Measurements from ENCODE around the gene MAPKAP1. TPM values are rescaled to one million over a fixed set of nuclear protein-coding genes. Genes with fewer than 3 reads are reported as not detected.

MAPKAP1 gene
- total RNA-seq, 4 donors from 2014 or later: 87.1 to 114 (median 111) TPM

DNA sequence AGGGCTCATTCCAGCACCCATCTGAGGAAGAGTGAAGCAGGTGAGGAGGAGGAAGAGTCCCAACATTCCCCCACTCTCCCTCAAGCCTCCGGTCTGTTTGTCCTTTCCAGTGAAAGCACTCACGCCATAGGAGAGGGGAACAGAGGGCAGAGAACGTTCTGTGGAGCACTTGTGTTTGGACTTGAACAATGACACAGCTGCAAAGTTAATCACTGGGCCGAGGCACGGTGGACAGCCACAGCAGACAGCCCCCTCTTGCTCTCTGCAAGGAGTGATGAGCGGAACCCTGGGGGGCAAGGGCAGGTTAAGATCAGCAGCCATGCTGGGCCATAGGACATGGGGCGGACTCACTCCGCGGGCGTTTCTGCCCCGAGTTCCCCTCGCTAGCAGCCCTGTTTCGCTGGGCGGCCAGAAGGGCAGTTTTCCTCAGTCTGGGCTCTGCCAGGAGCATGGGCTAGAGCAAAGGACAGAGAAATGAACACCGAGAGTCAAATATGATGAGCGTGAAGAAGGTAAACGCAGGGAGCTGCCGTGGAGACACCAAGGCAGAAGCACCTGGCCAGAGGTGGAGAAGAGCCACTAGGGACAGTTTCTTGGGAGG, 259.7 kb downstream of the MAPKAP1 start:
- intact Hi-C loops (cut with DNase I): no loop called here
- no peak overlapping the region for H3K4me3 ChIP-seq (replicated peaks in 1 of 3)
- H3K4me1 ChIP-seq: peaks cover 5 to 12% of the 10 kb centered on the region in 2 donors
- H3K36me3 ChIP-seq: no peaks in the 10 kb centered on the region
- WGBS, 2 donors: 87 to 94% methylated on average over 17 to 18 of the region's 18 CpGs
- H3K27ac ChIP-seq: no peak overlapping the region
- no peaks in the 10 kb centered on the region for H3K9me3 ChIP-seq
- H3K27me3 ChIP-seq: no peaks in the 10 kb centered on the region
- TF ChIP-seq CTCF (IDR thresholded peaks at IDR 0.05): no peak
- TF ChIP-seq POLR2A (IDR thresholded peaks at IDR 0.05): no peak
- DNase-seq: no peak

DNA sequence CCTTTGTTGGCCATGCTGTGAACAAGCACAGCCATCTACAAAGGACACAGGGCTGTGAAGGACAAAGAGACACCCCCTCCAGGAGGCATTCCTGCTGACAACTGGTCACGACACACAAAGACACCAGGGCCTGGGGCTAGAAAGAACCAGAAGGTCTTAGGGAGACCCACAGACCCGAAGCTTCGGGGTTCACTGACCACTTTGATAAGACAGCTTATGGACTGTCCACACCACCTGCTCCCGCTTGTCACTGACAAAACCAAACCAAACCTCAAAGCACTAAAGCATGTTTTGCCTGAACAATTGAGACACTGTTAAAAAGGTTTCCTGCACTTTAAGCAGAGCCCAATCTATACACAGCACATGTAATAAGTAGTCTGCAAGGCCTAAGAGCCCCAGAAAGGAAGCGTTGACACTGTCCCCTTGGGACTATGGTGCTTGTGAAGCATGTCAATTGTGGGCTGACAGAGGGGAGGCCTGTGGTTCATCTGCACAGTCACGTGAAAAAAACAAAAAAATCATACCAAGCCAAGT, 260.4 kb downstream of the MAPKAP1 start:
- no peak overlapping the region for H3K4me3 ChIP-seq (replicated peaks in 1 of 3)
- H3K27ac ChIP-seq: no peak overlapping the region
- WGBS, 2 donors: 83 to 89% methylated on average over 6 of the region's 6 CpGs

DNA sequence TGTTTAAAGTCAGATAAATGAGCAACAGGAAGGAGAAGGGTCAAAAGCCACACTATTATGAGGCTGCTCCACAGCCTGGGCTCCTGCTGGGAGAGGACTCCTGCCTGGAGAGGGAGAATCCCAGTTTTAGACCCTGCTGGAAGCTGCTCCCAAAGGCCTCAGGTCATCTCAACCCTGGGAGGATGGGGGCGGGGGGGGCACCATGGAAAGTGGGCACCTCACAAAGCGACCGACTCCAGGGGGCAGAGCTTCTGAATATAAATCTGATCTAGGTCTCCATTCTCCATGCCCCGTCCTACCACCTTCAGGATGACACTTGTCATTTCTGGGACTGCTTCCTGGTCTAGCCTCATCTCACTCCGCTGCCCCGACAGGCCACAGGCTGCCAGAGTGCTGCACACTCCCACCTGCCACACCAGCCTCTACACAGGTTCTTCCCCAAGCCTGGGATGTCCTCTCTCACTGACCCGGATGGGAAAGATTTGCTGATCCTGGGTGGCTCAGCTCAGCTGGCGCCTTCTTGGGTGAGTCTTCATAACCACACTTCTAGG, 262.0 kb downstream of the MAPKAP1 start:
- Histone ChIP-seq H3K27ac (no peak overlapping the region), H3K27me3 (no peaks in the 10 kb centered on the region), H3K9me3 (no peaks in the 10 kb centered on the region), H3K36me3 (no peaks in the 10 kb centered on the region), H3K4me3 (replicated peaks in 1 of 3) (no peak overlapping the region), H3K4me1 (peaks cover 5 to 11% of the 10 kb centered on the region in 2 donors)
- TF ChIP-seq CTCF (IDR thresholded peaks at IDR 0.05) (no peak), POLR2A (IDR thresholded peaks at IDR 0.05) (no peak)
- DNase-seq: no peak
- 89 to 95% methylated on average over 8 of the region's 8 CpGs for WGBS, 2 donors
- intact Hi-C loops (cut with DNase I): no loop called here

More for the DNA sequence above, 260.4 kb downstream of the MAPKAP1 start:
- no peak for TF ChIP-seq CTCF (IDR thresholded peaks at IDR 0.05)
- TF ChIP-seq POLR2A (IDR thresholded peaks at IDR 0.05): no peak
- Histone ChIP-seq H3K36me3 (no peaks in the 10 kb centered on the region), H3K9me3 (no peaks in the 10 kb centered on the region), H3K4me1 (peaks cover 5 to 12% of the 10 kb centered on the region in 2 donors), H3K27me3 (no peaks in the 10 kb centered on the region)
- intact Hi-C loops (cut with DNase I): no loop called here
- no peak for DNase-seq

DNA sequence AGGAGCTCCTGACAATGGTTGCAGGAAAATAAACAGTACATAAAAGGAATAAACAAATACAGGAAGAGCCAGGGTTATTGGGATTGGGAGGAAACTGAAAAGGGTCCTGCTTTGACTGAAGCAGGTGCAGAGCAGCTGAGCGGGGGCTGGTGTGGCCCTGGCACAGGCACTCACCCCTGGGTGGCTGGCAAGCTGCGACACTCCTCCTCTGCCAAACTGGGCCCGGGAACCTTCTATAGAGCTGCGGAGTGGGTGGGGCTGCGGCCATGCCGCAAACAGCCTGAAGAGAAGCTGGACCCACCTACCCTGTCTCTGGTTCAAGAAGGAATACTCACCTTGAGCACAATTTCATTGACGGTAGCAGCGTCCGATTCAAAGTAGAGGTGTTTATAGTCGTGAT, 262.8 kb downstream of the MAPKAP1 start:
- Histone ChIP-seq H3K36me3 (no peaks in the 10 kb centered on the region), H3K9me3 (no peaks in the 10 kb centered on the region), H3K27me3 (no peaks in the 10 kb centered on the region), H3K4me1 (peaks cover 1 to 2% of the 10 kb centered on the region in 2 donors), H3K27ac (no peak overlapping the region), H3K4me3 (replicated peaks in 1 of 3) (no peak overlapping the region)
- intact Hi-C loops (cut with DNase I): no loop called here
- TF ChIP-seq POLR2A (IDR thresholded peaks at IDR 0.05): no peak
- no peak for TF ChIP-seq CTCF (IDR thresholded peaks at IDR 0.05)
- no peak for DNase-seq
- 97 to 98% methylated on average over 10 of the region's 10 CpGs for WGBS, 2 donors

- DNase-seq: no peak
- Histone ChIP-seq H3K4me3 (replicated peaks in 1 of 3) (no peak overlapping the region), H3K27me3 (no peaks in the 10 kb centered on the region), H3K27ac (no peak overlapping the region), H3K36me3 (no peaks in the 10 kb centered on the region), H3K9me3 (no peaks in the 10 kb centered on the region), H3K4me1 (peaks cover under 1 to 1% of the 10 kb centered on the region in 2 donors)
- intact Hi-C loops (cut with DNase I): no loop called here
- TF ChIP-seq POLR2A (IDR thresholded peaks at IDR 0.05) (no peak), CTCF (IDR thresholded peaks at IDR 0.05) (no peak)
- WGBS, 2 donors: 95 to 99% methylated on average over 7 of the region's 8 CpGs
Measured at GRCh38 chr9:125443367-125443766, 263.6 kb downstream of the MAPKAP1 start.
